GM21717 (cell line): ENCODE results near the gene MTTP.
"Not testable (repeated sequence)": the region's sequence is repeated elsewhere in the genome, so short reads cannot be mapped to it uniquely, and the experiment has no call there.

Experiments used
- ATAC-seq: cut with Tn5 transposase; IDR thresholded peaks from one replicate; pipeline ENCODE4 v1.9.1; 2021; ENCODE audit warnings: mild to moderate bottlenecking, moderate library complexity; ENCODE audit not compliant: unreplicated experiment

The MTTP gene

GRCh38 chr4:99574530-99575324 lies at the start of gene MTTP:
Gene MTTP (plus strand): TSS chr4:99574824. CDS start chr4:99574910, 86 bp downstream.
- peak; percentile 92 for ATAC-seq

- ATAC-seq, result no peak
Observed at GRCh38 chr4:99529228-99529627, 45.4 kb upstream of the MTTP start.

GRCh38 chr4:99529956-99530355 lies 44.7 kb upstream of the MTTP start:
- ATAC-seq, result no peak

GRCh38 chr4:99534699-99535098 lies 39.9 kb upstream of the MTTP start:
- not testable (repeated sequence) for ATAC-seq

- ATAC-seq, result no peak
Observed at GRCh38 chr4:99536271-99536670, 38.4 kb upstream of the MTTP start.

- no peak for ATAC-seq
Observed at GRCh38 chr4:99536848-99537247, 37.8 kb upstream of the MTTP start.

GRCh38 chr4:99537674-99538073 lies 37.0 kb upstream of the MTTP start:
- ATAC-seq, result no peak

- ATAC-seq, result no peak
Observed at GRCh38 chr4:99540277-99540939, 34.2 kb upstream of the MTTP start.

- no peak for ATAC-seq
Observed at GRCh38 chr4:99552872-99553271, 21.8 kb upstream of the MTTP start.

GRCh38 chr4:99563310-99564186 lies 11.1 kb upstream of the MTTP start, which contains the start of gene TRMT10A:
Gene TRMT10A (minus strand): TSS chr4:99564039. CDS start chr4:99559338, 4,701 bp downstream.
- ATAC-seq, result peak; percentile 97

- no peak for ATAC-seq
Observed at GRCh38 chr4:99564921-99565320, 9.7 kb upstream of the MTTP start.

GRCh38 chr4:99571883-99572282 lies 2.7 kb upstream of the MTTP start:
- ATAC-seq, result no peak

GRCh38 chr4:99572527-99573240 lies 1.9 kb upstream of the MTTP start:
- no peak for ATAC-seq

GRCh38 chr4:99573735-99574368 lies 772 bp upstream of the MTTP start:
- no peak for ATAC-seq

GRCh38 chr4:99578714-99579113 lies 4.1 kb downstream of the MTTP start:
- ATAC-seq, result no peak

- ATAC-seq, result no peak
Observed at GRCh38 chr4:99585516-99585915, 10.9 kb downstream of the MTTP start.

GRCh38 chr4:99586322-99586721 lies 11.7 kb downstream of the MTTP start:
- no peak for ATAC-seq

- no peak for ATAC-seq
Observed at GRCh38 chr4:99586797-99587196, 12.2 kb downstream of the MTTP start.

GRCh38 chr4:99587309-99587708 lies 12.7 kb downstream of the MTTP start:
- no peak for ATAC-seq

- ATAC-seq, result no peak
Observed at GRCh38 chr4:99587803-99588202, 13.2 kb downstream of the MTTP start.
